HG02970 (cell line): Measurements from ENCODE around the gene MGMT.

ENCODE experiments used
- ATAC-seq: cut with Tn5 transposase; IDR thresholded peaks from one replicate; pipeline ENCODE4 v1.9.1; 2021; ENCODE audit warnings: mild to moderate bottlenecking, moderate library complexity, moderate number of reproducible peaks; ENCODE audit not compliant: unreplicated experiment, low FRiP score

Gene MGMT

GRCh38 chr10:129718548-129719414 lies 251.7 kb downstream of the MGMT start:
- no peak for ATAC-seq

- ATAC-seq = no peak
Measured at GRCh38 chr10:129719415-129719739, 252.3 kb downstream of the MGMT start.

- ATAC-seq = no peak
Measured at GRCh38 chr10:129719889-129720590, 253.0 kb downstream of the MGMT start.

GRCh38 chr10:129725011-129725410 lies 258.0 kb downstream of the MGMT start:
- no peak for ATAC-seq

- no peak for ATAC-seq
Measured at GRCh38 chr10:129725482-129725881, 258.4 kb downstream of the MGMT start.

- ATAC-seq = no peak
Measured at GRCh38 chr10:129725890-129726631, 259.0 kb downstream of the MGMT start.

GRCh38 chr10:129727071-129727470 lies 260.0 kb downstream of the MGMT start:
- no peak for ATAC-seq

GRCh38 chr10:129727495-129727894 lies 260.5 kb downstream of the MGMT start:
- no peak for ATAC-seq

- no peak for ATAC-seq
Measured at GRCh38 chr10:129728246-129728820, 261.3 kb downstream of the MGMT start.

- no peak for ATAC-seq
Measured at GRCh38 chr10:129728905-129729795, 262.1 kb downstream of the MGMT start.

GRCh38 chr10:129730272-129730992 lies 263.4 kb downstream of the MGMT start:
- ATAC-seq = no peak

- ATAC-seq = no peak
Measured at GRCh38 chr10:129730993-129731325, 263.9 kb downstream of the MGMT start.

- ATAC-seq = no peak
Measured at GRCh38 chr10:129740532-129741279, 273.7 kb downstream of the MGMT start.

GRCh38 chr10:129741280-129741977 lies 274.4 kb downstream of the MGMT start:
- ATAC-seq = no peak

- ATAC-seq = no peak
Measured at GRCh38 chr10:129741978-129742741, 275.1 kb downstream of the MGMT start.

- no peak for ATAC-seq
Measured at GRCh38 chr10:129742742-129743550, 275.9 kb downstream of the MGMT start.

- ATAC-seq = no peak
Measured at GRCh38 chr10:129743738-129744133, 276.7 kb downstream of the MGMT start.
